HepG2 (cell line): ENCODE results near the gene TPCN2. TPM values are rescaled to one million over a fixed set of nuclear protein-coding genes. Genes with fewer than 3 reads are reported as not detected.

Source experiments
- E2F2 ChIP-seq: sonication (generic); formaldehyde crosslinking; IDR thresholded peaks from 2 replicates; pipeline ENCODE4 v1.4.0; 2020; ENCODE audit warnings: missing genetic modification reagents, borderline replicate concordance
- KDM5B ChIP-seq: sonication (generic); formaldehyde crosslinking; IDR thresholded peaks from 2 replicates; pipeline ENCODE4 v1.4.0; 2020; ENCODE audit warnings: missing genetic modification reagents, mild to moderate bottlenecking, borderline replicate concordance
- NFRKB ChIP-seq: fragments of 450-650 bp; IDR thresholded peaks from 2 replicates; pipeline ENCODE4 v1.6.1; 2017
- RFXANK ChIP-seq: IDR thresholded peaks from 2 replicates; pipeline ENCODE4 v1.6.1; 2016
- TBL1XR1 ChIP-seq: fragments of 150-350 bp; IDR thresholded peaks from 2 replicates; pipeline ENCODE4 v1.6.1; 2014; ENCODE audit warnings: borderline replicate concordance, low read length; ENCODE audit not compliant: partially characterized antibody
- ZBTB40 ChIP-seq, 2 experiments: fragments of 450-650 bp in 1 of 2; sonication (generic) in 1 of 2; formaldehyde crosslinking in 1 of 2; IDR thresholded peaks; 2 replicates each; pipeline versions ENCODE4 v1.6.1 to v1.8.0; 2016 to 2022; ENCODE audit warnings: antibody characterized with exemption in 1 of 2, mild to moderate bottlenecking in 1 of 2, missing genetic modification reagents in 1 of 2
- ZNF138 ChIP-seq: sonication (generic); formaldehyde crosslinking; IDR thresholded peaks from 2 replicates; pipeline ENCODE4 v1.5.0; 2020; ENCODE audit warnings: mild to moderate bottlenecking, low read depth, missing genetic modification reagents
- ZNF609 ChIP-seq: sonication (generic); formaldehyde crosslinking; IDR thresholded peaks from 2 replicates; pipeline ENCODE4 v1.4.0; 2020; ENCODE audit warnings: mild to moderate bottlenecking, missing genetic modification reagents, borderline replicate concordance
- ZNF691 ChIP-seq: sonication (generic); formaldehyde crosslinking; IDR thresholded peaks from 2 replicates; pipeline ENCODE4 v1.4.0; 2020; ENCODE audit warnings: missing genetic modification reagents, low read depth, mild to moderate bottlenecking, borderline replicate concordance
- polyA plus RNA-seq, 8 experiments: library from polyadenylated mRNA; depleted of rRNA in 3 of 8; stranded (reverse) in 7 of 8; unstranded in 1 of 8; fragments of >200 nt; fragmentation: Illumina TruSeq in 4 of 8; extraction: Trizol in 4 of 8; gene quantifications; 2 replicates each; pipeline versions ENCODE4 v1.2.1 to v1.2.3, GENCODE V29; 2011 to 2016; ENCODE audit warnings: low read depth in 4 of 8, missing spikeins in 1 of 8, mixed read lengths in 1 of 8; ENCODE audit not compliant: insufficient read depth in 1 of 8
- total RNA-seq, 5 experiments: library from RNA; depleted of rRNA; stranded (reverse); fragments of >200 nt; fragmentation: Illumina TruSeq; extraction: Trizol; gene quantifications; 2 replicates each; pipeline ENCODE4 v1.2.3, GENCODE V29; 2016; ENCODE audit warnings: low read depth in 1 of 5

Gene TPCN2
- total and polyA plus RNA-seq, 2 of the 13 experiments (the other 11 are each of a cell fraction or from before 2014, with no cell fraction given): 5.6 to 5.9 TPM

GRCh38 chr11:69122630-69123431 lies 74.1 kb downstream of the TPCN2 start (continued):
- TF ChIP-seq ZBTB40 (IDR thresholded peaks at IDR 0.05) (no peak), ZBTB40 (CRISPR knock-in tag; IDR thresholded peaks at IDR 0.05) (no peak), TBL1XR1 (no peak), RFXANK (no peak), NFRKB (no peak), KDM5B (CRISPR knock-in tag) (no peak), ZNF691 (CRISPR knock-in tag) (peak; percentile 99), ZNF138 (CRISPR knock-in tag) (no peak), E2F2 (no peak), ZNF609 (CRISPR knock-in tag) (peak; percentile 52; the same call in 1 of the 2 replicates)
